NT2/D1 (cell line): ENCODE measurements around the gene CRTC1.

Experiments used
- DNase-seq: peaks from one replicate; pipeline ENCODE4 v3.0.0-alpha.2; 2011; ENCODE audit warnings: low read depth, low spot score
- H3K27me3 ChIP-seq: 2 replicates; pipeline ENCODE4 v1.6.0; 2011; ENCODE audit warnings: mild to moderate bottlenecking; ENCODE audit not compliant: insufficient read length, insufficient read depth
- H3K36me3 ChIP-seq: 2 replicates; pipeline ENCODE4 v1.6.1; 2011; ENCODE audit warnings: mild to moderate bottlenecking, low read length, mixed read lengths; ENCODE audit not compliant: insufficient read depth, insufficient read length
- H3K4me1 ChIP-seq: 2 replicates; pipeline ENCODE4 v1.5.1; 2011; ENCODE audit not compliant: insufficient read depth, insufficient read length
- H3K4me3 ChIP-seq: 2 replicates; pipeline ENCODE4 v1.5.1; 2011; ENCODE audit warnings: low read depth; ENCODE audit not compliant: insufficient read length
- H3K9ac ChIP-seq: 2 replicates; pipeline ENCODE4 v1.6.0; 2011; ENCODE audit warnings: low read depth; ENCODE audit not compliant: insufficient read length
- H3K9me3 ChIP-seq: 2 replicates; pipeline ENCODE4 v1.5.1; 2011; ENCODE audit warnings: mild to moderate bottlenecking, low read length; ENCODE audit not compliant: insufficient read depth
- SUZ12 ChIP-seq: IDR thresholded peaks from 2 replicates; pipeline ENCODE4 v1.6.1; 2011; ENCODE audit not compliant: insufficient read length, insufficient read depth; ENCODE audit errors: extremely low read depth
- YY1 ChIP-seq: IDR thresholded peaks from 2 replicates; pipeline ENCODE4 v1.6.1; 2011; ENCODE audit not compliant: insufficient read length, insufficient read depth
- ZNF274 ChIP-seq: IDR thresholded peaks from 2 replicates; pipeline ENCODE4 v1.6.1; 2011; ENCODE audit warnings: mild to moderate bottlenecking, low read depth, low read length

CRTC1 gene

DNA sequence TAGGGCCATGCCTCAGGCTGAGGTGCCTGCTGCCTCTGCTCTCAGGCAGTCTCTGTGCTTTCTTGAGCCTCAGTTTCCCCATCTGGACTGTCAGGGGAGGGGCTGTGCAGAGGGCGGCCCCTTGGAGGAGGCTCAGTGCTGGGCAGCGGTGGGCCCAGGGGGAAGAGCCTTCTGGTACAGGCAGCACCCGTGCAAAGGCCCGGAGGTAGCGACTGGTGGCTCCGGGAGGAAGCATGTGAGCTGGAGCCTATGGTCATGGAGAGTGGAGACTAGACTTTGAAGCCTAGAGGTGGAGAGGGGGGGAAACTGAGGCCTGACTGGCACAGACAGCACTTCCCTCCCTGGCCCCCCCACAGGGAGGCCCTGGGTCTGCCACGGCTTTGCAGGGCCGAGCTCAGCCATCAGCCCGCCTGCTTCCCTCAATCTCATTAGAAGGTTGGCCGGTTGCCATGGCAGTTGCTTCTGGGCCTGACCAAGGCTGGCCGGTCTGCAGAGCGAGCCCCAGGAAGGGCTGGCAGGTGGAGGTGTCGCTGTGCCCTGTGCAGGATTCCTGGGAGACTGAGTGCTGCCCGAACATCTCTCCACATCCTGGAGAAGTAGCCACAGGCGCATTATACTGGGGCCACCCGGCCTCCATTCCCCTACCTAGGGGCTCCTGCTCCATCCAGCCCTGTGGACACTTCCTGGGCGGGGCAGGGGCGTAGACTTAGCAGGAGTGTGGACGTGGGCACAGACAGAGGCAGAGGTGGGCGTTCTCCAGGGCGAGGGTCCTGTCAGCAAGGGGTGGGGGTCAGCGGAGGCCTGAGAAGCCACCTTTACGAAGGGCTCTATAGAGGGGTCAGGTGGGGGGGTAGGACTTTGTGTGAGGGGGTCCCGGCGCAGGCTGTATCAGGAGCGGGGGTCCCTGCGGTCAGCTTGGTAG is 53.2 kb downstream of the CRTC1 start:
- no peaks in the 10 kb centered on the region for H3K9me3 ChIP-seq
- H3K9ac ChIP-seq = no peak overlapping the region
- H3K4me1 ChIP-seq = peaks cover 16% of the 10 kb centered on the region
- no peak for DNase-seq
- TF ChIP-seq ZNF274 = no peak
- TF ChIP-seq YY1 = no peak
- no peak for TF ChIP-seq SUZ12
- no peaks in the 10 kb centered on the region for H3K27me3 ChIP-seq
- H3K4me3 ChIP-seq = no peak overlapping the region
- no peaks in the 10 kb centered on the region for H3K36me3 ChIP-seq

GRCh38 chr19:18737337-18737953 is 54.0 kb downstream of the CRTC1 start:
- no peak for DNase-seq
- TF ChIP-seq ZNF274 = no peak
- no peak for TF ChIP-seq YY1
- TF ChIP-seq SUZ12 = no peak
- H3K9ac ChIP-seq = no peak overlapping the region

GRCh38 chr19:18737954-18738351 is 54.5 kb downstream of the CRTC1 start:
- TF ChIP-seq ZNF274 (no peak), YY1 (no peak)
- H3K27me3 ChIP-seq = no peaks in the 10 kb centered on the region
- H3K4me1 ChIP-seq = peaks cover 15% of the 10 kb centered on the region
- no peak overlapping the region for H3K9ac ChIP-seq
- H3K9me3 ChIP-seq = no peaks in the 10 kb centered on the region
- no peak overlapping the region for H3K4me3 ChIP-seq
- peaks cover 2% of the 10 kb centered on the region for H3K36me3 ChIP-seq
- no peak for DNase-seq

More at GRCh38 chr19:18737337-18737953, 54.0 kb downstream of the CRTC1 start:
- Histone ChIP-seq H3K27me3 (no peaks in the 10 kb centered on the region), H3K4me1 (peaks cover 13% of the 10 kb centered on the region), H3K4me3 (no peak overlapping the region), H3K36me3 (no peaks in the 10 kb centered on the region), H3K9me3 (no peaks in the 10 kb centered on the region)

DNA sequence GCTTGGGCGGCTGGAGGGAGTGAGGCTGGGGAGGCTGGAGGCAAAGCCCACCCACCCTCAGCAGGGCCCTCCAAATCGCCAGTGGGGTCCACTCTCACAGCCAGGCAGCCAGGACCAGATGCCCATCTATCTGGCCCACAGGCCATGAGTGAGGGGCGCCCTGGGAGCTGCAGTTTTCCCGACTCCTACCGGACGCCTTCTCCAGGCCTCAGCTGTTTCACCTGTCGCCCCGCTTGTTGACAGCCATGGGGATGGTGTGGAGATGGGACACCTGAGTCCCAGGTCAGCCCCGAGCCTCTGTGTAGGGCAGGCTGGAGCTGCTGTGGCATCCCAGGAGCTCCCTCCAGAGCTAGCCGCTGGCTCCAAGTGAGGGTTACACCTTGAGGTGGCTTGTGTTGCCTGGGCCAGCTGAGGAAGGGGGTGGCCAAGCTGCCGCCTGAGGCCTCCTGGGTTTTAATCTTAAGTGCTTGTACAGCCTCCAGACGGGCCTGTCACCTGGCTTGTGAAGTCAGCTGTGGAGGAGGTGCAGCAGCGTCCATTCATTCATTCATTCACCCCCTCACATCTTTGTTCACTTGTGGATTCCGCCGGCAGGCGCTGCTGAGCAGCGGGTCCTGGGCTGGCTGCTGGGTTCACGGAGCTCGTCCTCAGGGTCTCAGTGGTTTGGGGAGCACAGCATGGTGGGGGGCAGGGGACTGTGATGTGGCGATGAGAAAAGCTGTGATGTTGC is 55.6 kb downstream of the CRTC1 start:
- H3K4me1 ChIP-seq = peaks cover 10% of the 10 kb centered on the region
- no peak overlapping the region for H3K4me3 ChIP-seq
- peak overlapping the region; percentile 2 for H3K9ac ChIP-seq
- TF ChIP-seq SUZ12 (no peak), YY1 (no peak), ZNF274 (no peak)
- peaks cover 2% of the 10 kb centered on the region for H3K36me3 ChIP-seq
- H3K27me3 ChIP-seq = no peaks in the 10 kb centered on the region
- H3K9me3 ChIP-seq = no peaks in the 10 kb centered on the region
- DNase-seq = no peak

- Histone ChIP-seq H3K27me3 (no peaks in the 10 kb centered on the region), H3K4me1 (peaks cover 22% of the 10 kb centered on the region), H3K36me3 (peaks cover 2% of the 10 kb centered on the region), H3K9me3 (no peaks in the 10 kb centered on the region), H3K9ac (no peak overlapping the region), H3K4me3 (no peak overlapping the region)
- no peak for DNase-seq
- no peak for TF ChIP-seq YY1
- TF ChIP-seq SUZ12 = no peak
- no peak for TF ChIP-seq ZNF274
These were observed 57.9 kb downstream of the CRTC1 start for GRCh38 chr19:18741124-18742121.

GRCh38 chr19:18742324-18742723 is 58.8 kb downstream of the CRTC1 start:
- DNase-seq = no peak
- Histone ChIP-seq H3K27me3 (no peaks in the 10 kb centered on the region), H3K9ac (peak overlapping the region; percentile 32), H3K9me3 (no peaks in the 10 kb centered on the region), H3K4me1 (peaks cover 25% of the 10 kb centered on the region), H3K36me3 (peaks cover 2% of the 10 kb centered on the region), H3K4me3 (no peak overlapping the region)
- TF ChIP-seq SUZ12 (no peak), YY1 (no peak), ZNF274 (no peak)
